HEK293T (cell line): ENCODE measurements around the gene PIP5K1C.

ENCODE experiments used
- ARNT ChIP-seq: fragments of 450-650 bp; IDR thresholded peaks from 2 replicates; pipeline ENCODE4 v1.6.1; 2017; ENCODE audit warnings: mild to moderate bottlenecking
- CTBP1 ChIP-seq: fragments of 450-650 bp; IDR thresholded peaks from 2 replicates; pipeline ENCODE4 v1.6.1; 2016; ENCODE audit warnings: borderline replicate concordance
- ELF4 ChIP-seq: fragments of 450-650 bp; IDR thresholded peaks from 2 replicates; pipeline ENCODE4 v1.6.1; 2017; ENCODE audit warnings: antibody characterized with exemption
- FOXA1 ChIP-seq: fragments of 450-650 bp; IDR thresholded peaks from 2 replicates; pipeline ENCODE4 v1.6.1; 2016; ENCODE audit warnings: mild to moderate bottlenecking
- FOXM1 ChIP-seq: fragments of 450-650 bp; IDR thresholded peaks from 2 replicates; pipeline ENCODE4 v1.6.1; 2017; ENCODE audit warnings: mild to moderate bottlenecking, borderline replicate concordance
- NFRKB ChIP-seq: fragments of 450-650 bp; IDR thresholded peaks from 2 replicates; pipeline ENCODE4 v1.6.1; 2016; ENCODE audit warnings: mild to moderate bottlenecking, moderate library complexity
- PKNOX1 ChIP-seq: fragments of 450-650 bp; IDR thresholded peaks from 2 replicates; pipeline ENCODE4 v1.6.1; 2016
- SUZ12 ChIP-seq: fragments of 450-650 bp; IDR thresholded peaks from 2 replicates; pipeline ENCODE4 v1.6.1; 2016; ENCODE audit warnings: mild to moderate bottlenecking

- TF ChIP-seq NFRKB (no peak), ARNT (no peak), FOXA1 (no peak), ELF4 (no peak), CTBP1 (no peak), FOXM1 (no peak), SUZ12 (no peak), PKNOX1 (peak; percentile 81)
These were observed 97.0 kb downstream of the PIP5K1C start for GRCh38 chr19:3603121-3603811.
